Measurements from ENCODE around the gene ZNF611. TPM values are rescaled to one million over a fixed set of nuclear protein-coding genes. Genes with fewer than 3 reads are reported as not detected.
"Not testable (repeated sequence)": the region's sequence is repeated elsewhere in the genome, so short reads cannot be mapped to it uniquely, and the experiment has no call there.

Gene ZNF611
- total RNA-seq = 1 to 10 TPM; 4.0 to 6.6 TPM

DNA sequence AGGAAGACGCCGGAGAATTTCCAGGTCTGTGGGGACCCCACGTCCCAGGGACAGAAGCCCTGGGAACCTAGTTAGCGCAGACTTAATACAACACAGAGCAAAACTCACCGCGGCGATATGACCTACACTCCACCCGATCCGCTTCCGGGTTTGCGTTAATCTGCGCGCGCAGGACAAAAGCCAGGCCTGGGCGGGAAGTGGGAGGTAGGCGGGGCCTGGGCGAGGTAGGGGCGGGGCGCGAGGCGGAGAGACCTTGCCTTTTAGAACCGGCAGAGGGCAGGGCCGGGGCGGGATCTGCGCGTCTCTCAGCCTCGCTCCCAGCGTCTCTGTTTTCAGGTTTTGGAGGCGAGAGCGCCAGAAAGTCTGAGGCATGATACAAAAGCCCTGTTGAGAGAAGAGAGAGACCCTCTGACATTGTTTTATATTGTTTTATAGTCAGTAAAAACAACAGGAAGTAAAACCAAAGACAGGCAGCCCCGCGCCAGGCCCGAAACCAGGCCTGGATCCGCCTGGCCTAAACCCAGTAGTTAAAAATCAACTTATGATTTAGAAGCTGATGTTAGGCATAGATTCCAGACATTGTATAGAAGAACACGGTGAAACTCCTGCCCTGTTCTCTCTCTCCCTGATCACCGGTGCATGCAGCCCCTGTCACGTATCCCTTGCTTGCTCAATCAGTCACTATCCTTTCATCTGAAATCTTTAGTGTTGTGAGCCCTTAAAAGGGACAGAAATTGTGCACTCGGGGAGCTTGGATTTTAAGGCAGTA is at the start of gene ZNF611:
ZNF611 (minus strand) TSS at position 152 of the 769 bp plus-strand sequence. CDS start 19,150 bp downstream, outside the sequence.
- no peaks in the 10 kb centered on the region for H3K9me3 ChIP-seq
- TF ChIP-seq, protein P1, sequence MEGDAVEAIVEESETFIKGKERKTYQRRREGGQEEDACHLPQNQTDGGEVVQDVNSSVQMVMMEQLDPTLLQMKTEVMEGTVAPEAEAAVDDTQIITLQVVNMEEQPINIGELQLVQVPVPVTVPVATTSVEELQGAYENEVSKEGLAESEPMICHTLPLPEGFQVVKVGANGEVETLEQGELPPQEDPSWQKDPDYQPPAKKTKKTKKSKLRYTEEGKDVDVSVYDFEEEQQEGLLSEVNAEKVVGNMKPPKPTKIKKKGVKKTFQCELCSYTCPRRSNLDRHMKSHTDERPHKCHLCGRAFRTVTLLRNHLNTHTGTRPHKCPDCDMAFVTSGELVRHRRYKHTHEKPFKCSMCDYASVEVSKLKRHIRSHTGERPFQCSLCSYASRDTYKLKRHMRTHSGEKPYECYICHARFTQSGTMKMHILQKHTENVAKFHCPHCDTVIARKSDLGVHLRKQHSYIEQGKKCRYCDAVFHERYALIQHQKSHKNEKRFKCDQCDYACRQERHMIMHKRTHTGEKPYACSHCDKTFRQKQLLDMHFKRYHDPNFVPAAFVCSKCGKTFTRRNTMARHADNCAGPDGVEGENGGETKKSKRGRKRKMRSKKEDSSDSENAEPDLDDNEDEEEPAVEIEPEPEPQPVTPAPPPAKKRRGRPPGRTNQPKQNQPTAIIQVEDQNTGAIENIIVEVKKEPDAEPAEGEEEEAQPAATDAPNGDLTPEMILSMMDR (IDR thresholded peaks at IDR 0.05) = peak; percentile 63 to 68

DNA sequence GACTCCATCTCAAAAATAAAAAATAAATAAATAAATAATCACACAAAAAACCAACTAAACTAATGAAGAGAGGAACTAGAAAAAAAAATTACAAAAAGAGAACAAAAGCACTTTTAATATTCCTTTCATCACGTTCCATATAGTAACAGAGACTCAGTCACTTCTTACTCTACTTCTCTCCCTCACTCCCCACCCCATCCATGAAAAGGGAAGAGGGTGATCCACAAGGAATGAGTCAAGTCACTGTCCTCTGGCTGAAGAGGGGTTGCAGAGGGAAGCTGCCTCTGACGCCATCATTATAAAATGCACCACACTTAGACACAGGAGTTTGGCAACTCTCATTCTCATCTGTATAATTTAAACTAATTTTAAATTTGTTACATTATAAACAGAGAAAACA is 48.0 kb upstream of the ZNF611 start:
- H3K27me3 ChIP-seq; H3K4me3 ChIP-seq; H3K27ac ChIP-seq; H3K4me1 ChIP-seq; H3K9me3 ChIP-seq; H3K36me3 ChIP-seq; DNase-seq (ENCODE audit: low spot score): not testable (repeated sequence)

More for the DNA sequence above, at the start of gene ZNF611:
- no peaks in the 10 kb centered on the region for H3K36me3 ChIP-seq
- H3K27ac ChIP-seq = peak within 1 kb of the TSS; percentile 88 to 89
- DNase-seq (ENCODE audit: low spot score) = peak; percentile 99
- peak within 1 kb of the TSS; percentile 84 to 94 for H3K4me3 ChIP-seq
- H3K27me3 ChIP-seq = no peaks in the 10 kb centered on the region
- H3K4me1 ChIP-seq = peaks cover 0 to 12% of the 10 kb centered on the region in 2 donors

DNA sequence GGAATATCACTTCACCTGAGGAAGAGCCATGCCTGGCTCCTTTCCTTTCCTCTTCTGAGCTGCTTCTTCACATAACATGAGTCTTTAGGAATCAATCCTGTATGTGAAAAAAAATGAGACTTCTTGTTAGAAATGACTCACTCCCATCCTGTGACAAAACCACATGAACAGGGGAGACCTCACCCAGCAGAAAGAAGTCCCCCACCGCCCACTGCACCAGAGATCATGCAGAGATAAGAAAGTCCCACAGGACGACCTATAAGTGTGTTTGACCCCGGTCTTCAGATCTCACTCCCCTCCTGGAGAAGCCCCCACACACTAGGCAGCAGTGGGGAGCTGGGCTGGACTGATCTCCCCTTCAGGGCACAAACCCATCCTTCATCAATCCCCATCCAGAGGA is 44.0 kb upstream of the ZNF611 start:
- H3K27me3 ChIP-seq = no peaks in the 10 kb centered on the region
- no peak for DNase-seq (ENCODE audit: low spot score)
- peaks cover 8% of the 10 kb centered on the region for H3K36me3 ChIP-seq
- H3K9me3 ChIP-seq = no peaks in the 10 kb centered on the region
- no peak overlapping the region for H3K4me3 ChIP-seq
- TF ChIP-seq, protein P1 (IDR thresholded peaks at IDR 0.05) = no peak
- H3K27ac ChIP-seq = no peak overlapping the region
- H3K4me1 ChIP-seq = no peaks in the 10 kb centered on the region

DNA sequence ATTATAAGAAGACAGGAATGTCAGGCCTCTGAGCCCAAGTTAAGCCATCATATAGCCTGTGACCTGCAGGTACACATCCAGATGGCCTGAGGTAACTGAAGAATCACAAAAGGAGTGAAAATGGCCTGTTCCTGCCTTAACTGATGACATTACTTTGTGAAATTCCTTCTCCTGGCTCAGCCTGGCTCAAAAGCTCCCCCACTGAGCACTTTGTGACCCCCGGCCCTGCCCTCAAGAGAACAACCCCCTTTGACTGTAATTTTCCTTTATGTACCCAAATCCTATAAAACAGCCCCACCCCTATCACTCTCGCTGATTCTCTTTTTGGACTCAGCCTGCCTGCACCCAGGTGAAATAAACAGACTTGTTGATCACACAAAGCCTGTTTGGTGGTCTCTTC is 21.6 kb upstream of the ZNF611 start:
- H3K36me3 ChIP-seq; H3K9me3 ChIP-seq; DNase-seq (ENCODE audit: low spot score); H3K4me1 ChIP-seq; H3K27me3 ChIP-seq; H3K27ac ChIP-seq; H3K4me3 ChIP-seq: not testable (repeated sequence)

DNA sequence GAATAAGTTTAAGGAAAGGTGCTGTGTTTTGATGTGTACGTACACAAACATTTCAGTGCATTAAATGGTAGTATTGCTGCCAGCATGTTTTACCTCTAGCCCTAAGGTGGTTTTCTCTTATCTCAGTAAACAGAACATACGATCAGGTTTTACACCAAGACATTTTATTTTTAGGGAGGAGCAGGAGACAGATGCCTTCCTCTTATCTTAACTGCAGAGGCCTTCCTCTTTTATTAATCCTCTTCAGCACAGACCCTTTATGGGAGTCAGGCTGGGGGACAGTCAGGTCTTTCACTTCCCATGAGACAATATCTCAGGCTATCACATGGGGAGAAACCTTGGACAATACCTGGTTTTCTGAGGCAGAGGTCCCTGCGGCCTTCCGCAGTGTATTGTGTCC is 14.9 kb upstream of the ZNF611 start:
- H3K27ac ChIP-seq = no peak overlapping the region
- DNase-seq (ENCODE audit: low spot score) = no peak
- TF ChIP-seq, protein P1 (IDR thresholded peaks at IDR 0.05) = no peak
- H3K36me3 ChIP-seq = no peaks in the 10 kb centered on the region
- H3K9me3 ChIP-seq = no peaks in the 10 kb centered on the region
- H3K27me3 ChIP-seq = no peaks in the 10 kb centered on the region
- H3K4me3 ChIP-seq = no peak overlapping the region
- H3K4me1 ChIP-seq = no peaks in the 10 kb centered on the region

DNA sequence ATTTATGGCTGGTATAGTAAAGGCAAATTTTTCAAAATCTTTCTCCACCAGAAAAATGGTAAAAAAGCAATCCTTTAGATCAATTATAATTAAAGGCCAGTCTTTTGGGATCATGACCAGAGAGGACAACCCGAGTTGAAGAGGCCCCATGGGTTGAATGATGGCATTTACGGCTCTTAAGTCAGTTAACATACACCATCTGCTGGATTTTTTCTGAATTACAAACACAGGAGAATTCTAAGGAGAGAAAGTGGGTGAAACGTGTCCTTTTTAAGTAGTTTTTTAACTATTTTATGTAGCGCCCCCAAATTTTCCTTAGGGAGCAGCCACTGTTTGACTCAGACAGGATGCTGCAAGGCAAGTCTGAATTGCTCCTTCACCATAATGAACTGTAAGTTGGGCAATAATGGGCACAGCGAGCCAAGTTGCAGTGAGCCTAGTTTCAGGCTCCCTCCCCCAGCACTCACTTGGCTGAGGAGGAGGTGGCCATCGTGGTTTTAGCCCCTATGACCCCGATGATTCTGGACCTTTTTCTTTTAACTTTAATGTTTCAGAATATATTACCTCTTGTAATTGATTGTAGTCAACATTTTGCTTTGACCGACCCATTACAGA is 13.6 kb upstream of the ZNF611 start:
- no peak overlapping the region for H3K27ac ChIP-seq
- DNase-seq (ENCODE audit: low spot score) = peak; percentile 68
- TF ChIP-seq, protein P1 (IDR thresholded peaks at IDR 0.05) = peak; percentile 33 to 64
- H3K27me3 ChIP-seq = no peaks in the 10 kb centered on the region
- no peak overlapping the region for H3K4me3 ChIP-seq
- no peaks in the 10 kb centered on the region for H3K9me3 ChIP-seq
- no peaks in the 10 kb centered on the region for H3K4me1 ChIP-seq
- no peaks in the 10 kb centered on the region for H3K36me3 ChIP-seq

DNA sequence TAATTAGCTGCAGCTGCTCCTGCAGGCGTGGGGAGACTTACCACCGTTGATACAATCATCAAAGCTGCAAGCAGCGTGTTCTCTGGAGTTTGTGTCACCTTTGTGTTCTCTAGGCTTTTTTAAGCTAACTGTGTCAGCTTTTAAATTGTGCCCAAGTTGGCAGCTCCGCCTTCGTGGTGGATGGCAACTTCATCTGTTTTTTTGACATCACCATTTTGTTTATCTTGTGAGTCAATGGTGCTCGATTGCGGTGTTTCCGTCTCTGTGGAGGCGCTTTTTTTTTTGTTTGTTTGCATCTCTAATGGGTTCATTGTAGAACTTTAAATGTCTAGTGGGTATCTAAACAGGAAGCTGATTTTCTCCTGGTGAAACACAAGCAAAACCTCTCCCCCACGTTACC is 11.1 kb upstream of the ZNF611 start:
- DNase-seq (ENCODE audit: low spot score); H3K9me3 ChIP-seq; H3K27ac ChIP-seq; H3K4me1 ChIP-seq; H3K36me3 ChIP-seq; H3K4me3 ChIP-seq; H3K27me3 ChIP-seq: not testable (repeated sequence)
